Activated B cell treated with CpG ODN at 0.5 μM for 24 hours (primary cell): ENCODE data around the gene ABI3BP. TPM values are rescaled to one million over a fixed set of nuclear protein-coding genes. Genes with fewer than 3 reads are reported as not detected.

Experiments used
- ATAC-seq: fragments of 200-7000 bp; cut with Tn5 transposase; one replicate; pipeline ENCODE4 v1.10.0; 2021; ENCODE audit warnings: low read depth, mild to moderate bottlenecking, moderate library complexity
- CTCF ChIA-PET: fragments of 350-600 bp; sonication (Branson Sonifier 250); formaldehyde crosslinking; loops from one replicate; lab custom pipeline; 2021; ENCODE audit warnings: antibody characterized with exemption; lab: Charles Lee
- POLR2A ChIA-PET: fragments of 350-600 bp; sonication (Branson Sonifier 250); formaldehyde crosslinking; loops from one replicate; lab custom pipeline; 2021; ENCODE audit warnings: antibody characterized with exemption; lab: Charles Lee
- DNase-seq: peaks from one replicate; pipeline ENCODE4 v3.0.0; 2022
- H3K27ac Mint-ChIP-seq: one replicate; pipeline ENCODE4 v1.8.0; 2020; ENCODE audit warnings: mixed read lengths
- H3K27me3 Mint-ChIP-seq: one replicate; pipeline ENCODE4 v1.8.0; 2021; ENCODE audit warnings: mixed read lengths
- H3K36me3 Mint-ChIP-seq: one replicate; pipeline ENCODE4 v1.8.0; 2021; ENCODE audit warnings: low read depth, mixed read lengths
- H3K4me1 Mint-ChIP-seq: one replicate; pipeline ENCODE4 v1.8.0; 2021; ENCODE audit warnings: mixed read lengths
- H3K4me3 Mint-ChIP-seq: one replicate; pipeline ENCODE4 v1.8.0; 2020; ENCODE audit warnings: mild to moderate bottlenecking, mixed read lengths
- H3K9me3 Mint-ChIP-seq: one replicate; pipeline ENCODE4 v1.8.0; 2020; ENCODE audit warnings: mixed read lengths
- intact Hi-C: fragments of 100-400 bp; cut with micrococcal nuclease; formaldehyde crosslinking; loops from one replicate; pipeline ENCODE4 v1.15.1; 2024
- total RNA-seq: library from RNA; stranded (reverse); gene quantifications from 2 replicates; pipeline ENCODE4 v1.2.3, GENCODE V29; 2022
- TF ChIP-seq, protein P1 (sequence below): fragments of 200-600 bp; IDR thresholded peaks from one replicate; pipeline ENCODE4 v1.8.0; 2022; ENCODE audit warnings: antibody characterized with exemption, mild to moderate bottlenecking

ABI3BP gene
- total RNA-seq, 1 donor from 2014 or later = not detected

- DNase-seq = no peak
- POLR2A ChIA-PET = no interaction called here
- H3K27ac Mint-ChIP-seq = no peak overlapping the region
- no peaks in the 10 kb centered on the region for H3K36me3 Mint-ChIP-seq
- no peak for ATAC-seq
- CTCF ChIA-PET = no interaction called here
- intact Hi-C loops = no loop called here
- peaks cover 49% of the 10 kb centered on the region for H3K27me3 Mint-ChIP-seq
- H3K4me1 Mint-ChIP-seq = no peaks in the 10 kb centered on the region
- TF ChIP-seq, protein P1, sequence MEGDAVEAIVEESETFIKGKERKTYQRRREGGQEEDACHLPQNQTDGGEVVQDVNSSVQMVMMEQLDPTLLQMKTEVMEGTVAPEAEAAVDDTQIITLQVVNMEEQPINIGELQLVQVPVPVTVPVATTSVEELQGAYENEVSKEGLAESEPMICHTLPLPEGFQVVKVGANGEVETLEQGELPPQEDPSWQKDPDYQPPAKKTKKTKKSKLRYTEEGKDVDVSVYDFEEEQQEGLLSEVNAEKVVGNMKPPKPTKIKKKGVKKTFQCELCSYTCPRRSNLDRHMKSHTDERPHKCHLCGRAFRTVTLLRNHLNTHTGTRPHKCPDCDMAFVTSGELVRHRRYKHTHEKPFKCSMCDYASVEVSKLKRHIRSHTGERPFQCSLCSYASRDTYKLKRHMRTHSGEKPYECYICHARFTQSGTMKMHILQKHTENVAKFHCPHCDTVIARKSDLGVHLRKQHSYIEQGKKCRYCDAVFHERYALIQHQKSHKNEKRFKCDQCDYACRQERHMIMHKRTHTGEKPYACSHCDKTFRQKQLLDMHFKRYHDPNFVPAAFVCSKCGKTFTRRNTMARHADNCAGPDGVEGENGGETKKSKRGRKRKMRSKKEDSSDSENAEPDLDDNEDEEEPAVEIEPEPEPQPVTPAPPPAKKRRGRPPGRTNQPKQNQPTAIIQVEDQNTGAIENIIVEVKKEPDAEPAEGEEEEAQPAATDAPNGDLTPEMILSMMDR = no peak
- H3K9me3 Mint-ChIP-seq = no peaks in the 10 kb centered on the region
- no peak overlapping the region for H3K4me3 Mint-ChIP-seq
These were observed 292.5 kb downstream of the ABI3BP start for GRCh38 chr3:100700708-100701107.
